ENCODE measurements around the gene KDM5B.

Gene KDM5B

GRCh38 chr1:202682477-202682876, 125.7 kb downstream of the KDM5B start:
- DNase-seq = no peak

GRCh38 chr1:202681736-202682420, 126.3 kb downstream of the KDM5B start:
- no peak for DNase-seq

- DNase-seq = no peak
These were observed 127.5 kb downstream of the KDM5B start for GRCh38 chr1:202680586-202681352.

GRCh38 chr1:202679406-202680177, 128.6 kb downstream of the KDM5B start:
- DNase-seq = no peak

GRCh38 chr1:202677433-202677832, 130.8 kb downstream of the KDM5B start:
- no peak for DNase-seq

Measured in NCI-H1092 (cell line).